Activated T-helper 9 cell treated with anti-CD3 and anti-CD28 coated beads, Interleukin-2, amount 50 U/mL, for 16 hours (primary cell): ENCODE measurements around the gene PEAK3.

Experiments used
- DNase-seq: peaks from one replicate; pipeline ENCODE4 v3.0.0-alpha.2; 2020; ENCODE audit warnings: low read depth

PEAK3 gene

DNA sequence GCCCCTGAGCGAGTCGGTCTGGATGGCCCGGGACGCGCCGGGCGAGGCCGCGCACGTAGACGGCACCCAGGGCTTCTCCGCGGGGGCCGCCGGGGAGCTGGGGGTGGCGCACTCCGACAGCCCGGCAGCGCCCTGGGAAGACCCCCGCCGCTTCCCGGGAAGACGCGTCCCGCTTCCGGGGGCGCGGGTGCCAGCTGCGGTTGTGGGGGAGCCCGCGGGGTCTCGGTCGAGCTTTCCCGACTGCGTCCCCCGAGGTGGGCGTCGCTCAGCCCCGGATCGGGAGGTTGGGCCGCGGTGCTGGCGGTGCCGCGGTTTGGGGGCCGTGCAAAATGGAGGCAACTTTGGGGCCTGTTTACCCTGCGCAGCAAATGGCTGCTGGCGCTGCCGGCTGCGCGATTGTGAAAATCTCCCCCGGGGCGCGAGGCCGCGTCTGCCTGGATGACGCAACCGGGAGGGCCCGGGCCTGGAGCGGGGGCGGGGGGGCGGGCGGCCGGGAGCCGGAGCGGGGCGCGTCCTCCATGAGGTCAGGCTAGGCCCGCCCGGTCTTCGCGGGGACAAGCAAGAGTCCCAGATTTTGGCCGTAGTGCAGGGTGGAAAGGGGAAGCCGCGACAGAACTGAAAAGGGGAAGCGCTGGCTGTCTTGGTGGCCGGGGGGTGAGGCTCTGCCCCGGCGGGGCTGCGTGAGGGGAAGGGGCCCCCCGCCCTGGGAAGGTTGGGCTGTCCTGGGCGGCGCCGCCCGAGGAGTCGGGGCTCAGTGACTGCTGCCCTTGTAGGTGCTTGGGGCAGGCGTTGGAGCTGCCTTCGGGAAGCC is 11.3 kb downstream of the PEAK3 start:
- DNase-seq, result peak; percentile 66

GRCh38 chr19:2270157-2270422 is 11.9 kb downstream of the PEAK3 start:
- DNase-seq, result no peak

DNA sequence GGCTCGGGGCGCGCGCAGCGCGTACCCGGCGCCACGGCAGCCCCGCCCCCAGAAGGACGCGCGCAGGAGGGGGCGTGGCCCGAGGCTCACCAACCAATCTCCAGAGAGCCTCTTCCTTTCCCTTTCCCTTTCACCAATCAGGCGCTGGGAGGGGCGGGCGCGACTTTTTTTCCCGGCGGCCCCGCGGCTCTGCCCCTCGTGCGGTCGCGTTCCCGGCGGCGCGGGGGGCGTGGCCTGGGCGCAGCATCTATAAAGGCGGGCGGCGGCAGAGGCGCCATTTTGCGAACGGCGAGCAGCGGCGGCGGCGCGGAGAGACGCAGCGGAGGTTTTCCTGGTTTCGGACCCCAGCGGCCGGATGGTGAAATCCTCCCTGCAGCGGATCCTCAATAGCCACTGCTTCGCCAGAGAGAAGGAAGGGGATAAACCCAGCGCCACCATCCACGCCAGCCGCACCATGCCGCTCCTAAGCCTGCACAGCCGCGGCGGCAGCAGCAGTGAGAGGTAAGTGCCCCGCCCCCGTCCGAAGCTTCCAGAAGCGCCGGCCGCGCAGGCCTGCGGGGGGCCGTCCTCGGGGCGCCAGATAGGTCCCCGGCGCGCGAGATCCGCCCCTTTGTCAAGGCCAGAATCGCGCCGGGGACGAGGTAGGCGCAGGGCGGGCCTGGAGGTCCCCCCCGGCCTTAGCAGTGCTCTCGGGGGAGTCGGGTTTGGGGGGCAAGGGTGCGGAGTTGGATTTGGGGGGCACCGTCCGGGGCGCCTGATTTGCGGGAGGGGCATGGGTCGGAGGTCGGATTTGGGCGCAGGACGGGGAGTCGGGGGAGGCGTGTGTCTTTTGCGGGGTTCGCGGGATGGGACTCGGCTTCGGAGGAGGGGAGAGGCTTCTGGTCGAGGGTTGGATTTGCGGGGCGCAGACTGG is 12.5 kb downstream of the PEAK3 start:
- DNase-seq, result peak; percentile 98

DNA sequence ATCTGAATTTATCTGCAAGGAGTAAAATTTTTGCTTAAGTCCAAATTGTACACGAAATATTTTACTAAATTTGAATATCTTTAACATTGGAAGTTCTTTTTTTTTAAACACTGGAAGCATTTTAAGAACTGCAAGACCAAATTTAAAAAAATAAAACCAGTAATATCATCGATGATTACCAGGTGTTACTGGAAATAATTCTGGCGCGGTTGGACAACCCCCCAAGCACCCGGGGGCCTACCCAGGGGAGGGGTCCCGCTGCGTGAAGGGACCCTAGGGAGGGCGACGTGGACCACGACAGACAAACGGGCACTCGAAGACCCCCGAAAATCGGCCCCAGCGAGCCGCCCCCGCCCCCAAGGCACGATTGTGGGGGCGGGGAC is 13.1 kb downstream of the PEAK3 start:
- DNase-seq, result no peak

DNA sequence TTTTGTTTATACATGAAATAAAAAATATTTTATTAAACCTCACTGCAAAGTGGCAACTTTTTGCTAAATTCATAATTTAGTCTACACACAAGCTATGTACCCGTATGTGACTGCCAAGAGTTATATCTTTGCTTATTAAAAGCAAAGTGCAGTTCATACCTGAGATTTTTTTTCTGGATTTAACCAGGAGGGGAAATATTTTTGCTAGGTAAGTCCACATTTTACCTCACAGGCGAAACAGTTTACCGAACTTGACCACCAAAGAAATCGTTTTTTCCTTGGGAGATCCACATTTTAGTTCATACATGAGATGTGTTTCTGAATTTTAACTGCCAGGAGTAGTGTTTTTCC is 13.5 kb downstream of the PEAK3 start:
- DNase-seq, result no peak

GRCh38 chr19:2266183-2266993 is 15.6 kb downstream of the PEAK3 start:
- DNase-seq, result no peak

- DNase-seq, result no peak
Observed at GRCh38 chr19:2261438-2262172, 20.4 kb downstream of the PEAK3 start.

GRCh38 chr19:2260341-2260805 is 21.6 kb downstream of the PEAK3 start:
- DNase-seq, result no peak

- DNase-seq, result no peak
Observed at GRCh38 chr19:2259336-2259735, 22.6 kb downstream of the PEAK3 start.

- DNase-seq, result no peak
Observed at GRCh38 chr19:2255982-2256685, 25.8 kb downstream of the PEAK3 start, which contains the start of gene JSRP1. JSRP1 (minus strand) TSS chr19:2256417; CDS start chr19:2255314, 1,103 bp downstream.

DNA sequence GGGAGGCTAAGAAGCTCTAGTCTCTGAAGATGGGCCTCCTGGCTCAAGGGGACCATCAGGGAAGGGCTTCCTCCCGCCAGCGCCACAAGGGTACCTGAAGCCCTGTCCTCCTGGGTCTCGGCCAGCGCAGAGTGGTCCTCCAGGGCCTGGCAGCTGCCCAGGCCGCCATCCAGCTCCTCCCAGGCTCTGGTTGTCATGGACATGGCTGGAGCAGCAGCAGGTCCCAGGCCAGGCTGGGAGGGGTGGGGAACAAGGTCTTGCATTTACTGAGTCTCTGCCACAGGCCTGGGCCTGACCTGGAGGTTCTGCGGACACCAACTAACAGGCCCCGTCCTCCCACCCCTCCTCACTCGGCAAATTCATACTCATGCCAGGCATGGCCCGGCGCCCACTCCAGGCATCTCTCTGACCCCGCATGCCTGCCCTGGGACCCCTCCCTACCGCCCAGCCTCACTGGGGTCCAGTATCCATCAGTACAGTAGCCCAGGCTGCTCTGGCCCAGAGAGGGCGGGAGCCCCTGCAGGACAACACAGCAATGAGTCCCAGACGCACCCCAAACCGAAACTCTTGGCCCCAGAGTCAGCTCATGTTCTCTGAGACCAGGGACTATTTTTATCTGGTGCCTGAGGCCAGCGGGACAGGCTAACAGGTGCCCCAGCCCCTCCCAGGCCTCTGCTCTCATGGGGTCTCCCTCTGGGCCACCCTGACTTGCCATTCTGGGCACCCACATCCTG is 26.7 kb downstream of the PEAK3 start:
- no peak for DNase-seq

DNA sequence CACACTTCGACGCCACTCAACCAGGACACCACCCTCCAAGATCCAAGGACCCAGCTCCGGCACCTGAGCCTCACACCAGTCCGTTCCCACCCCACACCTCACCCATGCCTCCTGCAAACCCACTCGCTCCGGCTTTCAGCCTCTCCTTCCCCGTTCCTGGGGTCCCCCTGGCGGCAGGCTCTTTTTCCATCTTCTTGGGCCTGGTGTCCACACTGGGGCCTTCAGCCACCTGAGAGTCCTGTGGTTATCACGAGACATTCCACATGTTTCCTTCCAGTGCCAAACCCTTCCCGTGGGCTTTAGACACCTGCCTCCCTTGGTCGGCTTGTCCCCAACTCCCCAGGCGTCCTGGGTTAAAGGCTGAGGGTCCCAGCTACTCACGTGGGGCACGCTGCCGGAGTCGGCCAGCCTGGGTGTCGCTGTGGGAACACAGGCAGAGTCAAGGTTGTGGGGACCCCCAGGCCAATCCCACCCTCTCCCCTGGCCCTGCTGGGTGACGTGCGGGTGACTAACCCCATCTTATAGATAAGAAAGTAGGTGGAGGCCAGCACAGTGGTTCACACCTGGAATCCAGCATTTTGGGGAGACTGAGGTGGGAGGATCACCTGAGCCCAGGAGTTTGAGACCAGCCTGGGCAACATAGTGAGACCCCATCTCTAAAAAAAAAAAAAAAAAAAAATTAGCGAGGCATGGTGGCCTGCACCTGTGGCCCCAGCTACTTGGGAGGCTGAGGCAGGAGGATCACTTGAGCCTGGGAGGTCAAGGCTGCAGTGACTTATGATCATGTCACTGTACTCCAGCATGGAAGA is 27.7 kb downstream of the PEAK3 start:
- no peak for DNase-seq

GRCh38 chr19:2253106-2254063 is 28.6 kb downstream of the PEAK3 start:
- DNase-seq, result no peak

- no peak for DNase-seq
Observed at GRCh38 chr19:2252797-2253105, 29.2 kb downstream of the PEAK3 start.

DNA sequence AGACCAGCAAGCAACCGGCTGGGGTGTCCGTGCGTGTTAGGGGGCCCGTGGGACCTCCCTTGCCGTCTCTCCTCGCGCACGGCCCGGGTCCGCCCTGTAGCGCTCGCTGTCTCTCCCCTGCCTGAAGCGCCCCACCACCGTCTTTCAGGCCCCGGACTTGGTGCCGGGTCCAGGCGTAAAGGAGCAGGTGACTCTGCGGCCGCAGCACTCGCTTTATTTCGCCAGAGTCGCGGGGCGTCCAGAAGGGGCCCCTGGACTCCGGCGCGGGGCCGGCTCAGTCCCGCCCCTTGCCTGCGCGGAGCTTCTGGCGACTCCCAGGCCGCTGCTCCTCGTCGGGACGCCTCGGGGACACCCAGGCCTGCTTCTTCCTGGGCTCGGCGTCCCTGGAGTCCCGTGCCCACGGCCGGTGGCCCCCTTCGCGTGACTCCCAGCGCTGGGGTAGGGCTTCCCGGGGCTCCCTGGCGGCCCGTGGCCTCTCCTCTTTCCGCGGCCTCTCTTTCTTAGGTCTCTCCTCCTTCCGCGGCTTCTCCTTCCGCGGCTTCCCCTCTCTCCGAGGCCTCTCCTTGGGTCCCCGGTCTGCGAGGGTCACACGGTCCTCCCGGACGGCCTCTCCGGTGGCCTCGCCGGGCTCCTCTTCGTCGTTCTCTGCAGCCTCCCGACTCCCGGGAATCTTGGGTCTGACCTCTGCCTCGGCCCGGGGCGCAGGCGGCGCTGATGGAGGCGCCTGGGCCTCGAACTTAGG is 29.7 kb downstream of the PEAK3 start:
- DNase-seq, result no peak

DNA sequence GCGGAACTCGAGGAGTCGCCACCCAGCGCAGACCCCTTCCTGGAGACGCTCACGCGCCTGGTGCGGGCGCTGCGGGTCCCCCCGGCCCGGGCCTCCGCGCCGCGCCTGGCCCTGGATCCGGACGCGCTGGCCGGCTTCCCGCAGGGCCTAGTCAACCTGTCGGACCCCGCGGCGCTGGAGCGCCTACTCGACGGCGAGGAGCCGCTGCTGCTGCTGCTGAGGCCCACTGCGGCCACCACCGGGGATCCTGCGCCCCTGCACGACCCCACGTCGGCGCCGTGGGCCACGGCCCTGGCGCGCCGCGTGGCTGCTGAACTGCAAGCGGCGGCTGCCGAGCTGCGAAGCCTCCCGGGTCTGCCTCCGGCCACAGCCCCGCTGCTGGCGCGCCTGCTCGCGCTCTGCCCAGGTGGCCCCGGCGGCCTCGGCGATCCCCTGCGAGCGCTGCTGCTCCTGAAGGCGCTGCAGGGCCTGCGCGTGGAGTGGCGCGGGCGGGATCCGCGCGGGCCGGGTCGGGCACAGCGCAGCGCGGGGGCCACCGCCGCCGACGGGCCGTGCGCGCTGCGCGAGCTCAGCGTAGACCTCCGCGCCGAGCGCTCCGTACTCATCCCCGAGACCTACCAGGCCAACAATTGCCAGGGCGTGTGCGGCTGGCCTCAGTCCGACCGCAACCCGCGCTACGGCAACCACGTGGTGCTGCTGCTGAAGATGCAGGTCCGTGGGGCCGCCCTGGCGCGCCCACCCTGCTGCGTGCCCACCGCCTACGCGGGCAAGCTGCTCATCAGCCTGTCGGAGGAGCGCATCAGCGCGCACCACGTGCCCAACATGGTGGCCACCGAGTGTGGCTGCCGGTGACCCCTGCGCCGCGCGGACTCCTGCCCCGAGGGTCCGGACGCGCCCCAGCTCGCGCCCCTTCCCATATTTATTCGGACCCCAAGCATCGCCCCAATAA is 30.6 kb downstream of the PEAK3 start:
- no peak for DNase-seq

GRCh38 chr19:2250766-2251105 is 31.2 kb downstream of the PEAK3 start:
- DNase-seq, result no peak
